SU-DHL-6 (cell line): Measurements from ENCODE around the gene GRK2.

Experiments
- CTCF ChIP-seq: fragments of 200-600 bp; sonication (generic); IDR thresholded peaks from one replicate; pipeline ENCODE4 v1.5.1; 2017; ENCODE audit warnings: antibody characterized with exemption, mild to moderate bottlenecking, low read length, moderate library complexity; ENCODE audit not compliant: insufficient read depth, poor library complexity, severe bottlenecking
- EZH2phosphoT487 ChIP-seq: fragments of 200-600 bp; sonication (generic), shearing (Covaris generic); conservative IDR thresholded peaks from 2 replicates; pipeline ENCODE4 v1.6.1; 2018; ENCODE audit warnings: mild to moderate bottlenecking, antibody characterized with exemption, low read length, moderate library complexity, mixed read lengths

- TF ChIP-seq CTCF (no peak), EZH2phosphoT487 (no peak)
Observed at GRCh38 chr11:67268081-67268961, 2.0 kb downstream of the GRK2 start.
